GM19452 (cell line): ENCODE data around the gene SSTR4.
"Not testable (repeated sequence)": the region's sequence is repeated elsewhere in the genome, so short reads cannot be mapped to it uniquely, and the experiment has no call there.

Experiments
- ATAC-seq: cut with Tn5 transposase; IDR thresholded peaks from one replicate; pipeline ENCODE4 v1.9.1; 2021; ENCODE audit not compliant: unreplicated experiment

Gene SSTR4, protein sequence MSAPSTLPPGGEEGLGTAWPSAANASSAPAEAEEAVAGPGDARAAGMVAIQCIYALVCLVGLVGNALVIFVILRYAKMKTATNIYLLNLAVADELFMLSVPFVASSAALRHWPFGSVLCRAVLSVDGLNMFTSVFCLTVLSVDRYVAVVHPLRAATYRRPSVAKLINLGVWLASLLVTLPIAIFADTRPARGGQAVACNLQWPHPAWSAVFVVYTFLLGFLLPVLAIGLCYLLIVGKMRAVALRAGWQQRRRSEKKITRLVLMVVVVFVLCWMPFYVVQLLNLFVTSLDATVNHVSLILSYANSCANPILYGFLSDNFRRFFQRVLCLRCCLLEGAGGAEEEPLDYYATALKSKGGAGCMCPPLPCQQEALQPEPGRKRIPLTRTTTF

DNA sequence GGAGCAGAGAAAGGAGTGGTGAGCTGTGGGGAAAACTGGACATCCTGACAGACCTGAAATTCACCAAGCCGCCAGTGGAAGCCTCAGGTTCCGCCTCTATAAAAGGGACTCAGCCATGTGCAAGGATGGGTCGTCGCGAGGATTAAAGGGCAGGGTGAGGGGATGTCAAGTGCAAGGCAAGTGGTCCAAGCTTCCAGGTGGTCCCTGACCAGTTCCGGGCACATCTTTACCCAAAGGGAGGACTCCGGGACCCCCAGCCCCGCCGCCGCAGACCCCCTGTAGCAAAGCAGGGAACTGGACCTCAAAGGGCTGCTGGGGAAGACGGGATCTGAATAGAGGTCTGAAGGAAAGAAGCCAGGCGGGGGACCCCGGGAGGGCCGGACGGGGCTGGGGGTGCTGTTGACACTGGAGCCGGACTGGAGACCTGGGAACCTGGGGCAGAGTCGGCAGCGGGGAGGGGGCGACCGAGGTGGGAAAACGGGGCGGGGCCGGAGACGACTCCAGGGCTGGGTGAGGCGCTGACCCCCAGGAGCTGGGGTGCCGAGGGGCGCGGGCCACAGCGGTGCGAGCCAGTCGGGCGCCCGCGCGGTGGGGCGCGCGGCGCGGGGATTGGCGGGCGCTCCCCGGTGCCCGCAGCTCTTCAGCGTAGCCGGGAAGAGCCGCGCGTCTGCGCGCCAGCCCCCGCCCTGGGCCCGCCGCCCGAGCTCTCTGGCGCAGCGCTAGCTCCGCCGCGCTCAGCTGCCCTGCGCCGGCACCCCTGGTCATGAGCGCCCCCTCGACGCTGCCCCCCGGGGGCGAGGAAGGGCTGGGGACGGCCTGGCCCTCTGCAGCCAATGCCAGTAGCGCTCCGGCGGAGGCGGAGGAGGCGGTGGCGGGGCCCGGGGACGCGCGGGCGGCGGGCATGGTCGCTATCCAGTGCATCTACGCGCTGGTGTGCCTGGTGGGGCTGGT is at the start of gene SSTR4:
SSTR4 (plus strand) TSS at position 592 of the 951 bp plus-strand sequence; CDS start at position 764, 172 bp downstream.
- no peak for ATAC-seq

GRCh38 chr20:22986601-22987000 is 48.5 kb upstream of the SSTR4 start:
- ATAC-seq: no peak

GRCh38 chr20:22991424-22991823 is 43.7 kb upstream of the SSTR4 start:
- not testable (repeated sequence) for ATAC-seq

DNA sequence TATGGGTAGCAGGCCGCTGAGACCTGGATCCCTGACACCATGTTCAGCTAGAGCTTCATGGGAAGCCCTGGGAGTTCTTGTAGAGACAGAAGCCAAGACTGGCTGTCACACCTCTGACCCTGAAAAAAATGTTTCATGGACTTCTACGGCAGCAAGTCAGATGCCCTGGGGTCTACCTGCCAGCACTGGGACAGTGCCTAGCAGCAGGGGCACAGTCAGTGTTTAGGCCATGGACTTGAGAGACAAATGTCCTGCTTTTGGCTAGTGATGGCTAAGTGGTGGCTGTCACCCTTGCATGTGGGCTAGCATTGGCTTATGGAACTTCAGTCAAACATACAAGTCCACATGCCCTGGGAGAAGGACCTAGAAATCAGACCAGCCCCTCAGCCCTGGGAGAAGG is 41.3 kb upstream of the SSTR4 start:
- no peak for ATAC-seq

DNA sequence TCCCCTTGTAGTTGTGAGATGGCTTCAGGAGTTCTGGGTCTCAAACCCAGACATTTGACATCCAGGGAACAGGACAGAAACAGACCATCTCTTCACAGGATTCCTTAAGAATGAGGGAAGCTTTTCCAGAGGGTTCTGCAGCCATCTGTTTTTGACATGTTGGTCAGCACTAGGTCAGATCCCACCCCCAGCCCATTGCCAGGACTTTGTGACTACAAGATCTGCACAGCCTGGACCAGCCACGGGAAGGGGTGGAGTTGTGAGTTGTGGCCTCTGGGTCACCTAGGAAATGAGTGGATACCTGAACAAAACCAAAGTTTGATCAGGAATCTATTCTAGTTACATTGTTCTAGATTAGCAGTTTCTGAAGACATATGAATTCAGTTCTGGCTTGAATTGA is 39.2 kb upstream of the SSTR4 start:
- no peak for ATAC-seq

DNA sequence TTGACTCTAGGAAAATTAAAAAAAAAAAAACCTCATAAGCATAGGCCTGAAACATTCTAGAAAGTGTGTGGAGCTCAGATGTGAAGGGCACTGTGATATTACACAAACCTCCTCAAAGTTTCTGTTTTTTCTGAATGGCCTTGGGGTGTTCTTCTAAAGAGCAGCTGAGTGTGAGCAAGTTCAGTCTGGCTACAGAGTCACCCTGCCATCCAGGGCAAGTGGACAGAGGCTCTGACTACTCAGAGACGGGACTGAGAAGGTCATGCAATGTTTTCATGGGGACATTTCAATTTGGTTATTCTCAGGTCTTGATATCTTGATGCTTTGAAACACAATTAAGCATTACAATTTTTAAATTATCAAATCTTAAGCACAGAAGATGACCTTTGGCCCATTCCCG is 36.6 kb upstream of the SSTR4 start:
- ATAC-seq: no peak

GRCh38 chr20:22999756-23000155 is 35.4 kb upstream of the SSTR4 start:
- no peak for ATAC-seq

DNA sequence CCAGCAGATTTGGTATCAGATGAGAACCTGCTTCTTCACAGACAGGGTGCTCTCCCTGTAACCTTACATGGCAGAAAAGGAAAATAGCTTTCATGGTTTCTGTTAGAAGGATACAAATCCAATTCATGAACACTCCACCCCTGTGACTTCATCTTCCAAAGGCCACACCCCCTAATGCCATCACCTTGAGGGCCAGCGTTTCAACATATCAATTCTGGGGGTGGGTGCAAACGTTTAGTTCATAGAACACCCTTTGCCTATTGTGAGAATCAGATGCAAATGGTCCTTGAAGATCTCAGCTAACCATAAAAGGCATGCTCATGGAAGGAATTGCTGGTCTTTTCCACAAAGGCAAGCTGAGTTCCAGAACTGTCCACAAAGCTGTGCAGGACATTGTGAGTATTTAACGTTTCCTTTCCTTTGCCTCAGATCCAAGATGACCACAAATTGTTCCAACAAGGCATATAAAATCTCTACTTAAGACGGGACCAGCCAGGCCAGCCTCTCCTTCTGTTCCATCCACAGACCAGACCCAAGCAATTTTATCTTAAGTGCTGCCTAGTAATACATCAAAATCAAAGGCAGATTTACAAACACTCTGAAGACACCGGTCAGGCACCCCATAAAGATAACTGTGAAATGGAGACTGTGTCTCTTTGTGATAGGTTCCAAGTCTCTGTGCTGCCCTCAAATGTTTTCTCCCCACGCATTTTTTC is 34.7 kb upstream of the SSTR4 start:
- no peak for ATAC-seq

DNA sequence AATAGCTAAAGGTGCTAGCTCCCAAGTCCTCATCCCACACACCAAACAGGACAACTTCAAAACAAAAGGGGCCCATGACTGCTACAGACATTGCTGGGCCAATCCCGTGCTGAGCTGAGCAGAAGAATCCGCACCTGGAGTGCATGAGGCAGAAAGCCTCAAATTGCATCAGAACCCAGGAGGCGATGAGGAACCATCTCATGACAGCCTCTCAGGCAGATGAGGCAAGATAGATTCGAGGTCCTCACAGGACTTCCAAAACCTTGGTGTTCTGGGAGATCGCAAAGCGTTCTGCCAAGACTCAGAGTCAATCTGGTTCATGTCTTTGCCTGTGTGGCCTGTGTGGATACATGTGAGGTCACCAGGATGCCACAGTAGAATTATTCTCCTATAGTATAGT is 32.8 kb upstream of the SSTR4 start:
- no peak for ATAC-seq

DNA sequence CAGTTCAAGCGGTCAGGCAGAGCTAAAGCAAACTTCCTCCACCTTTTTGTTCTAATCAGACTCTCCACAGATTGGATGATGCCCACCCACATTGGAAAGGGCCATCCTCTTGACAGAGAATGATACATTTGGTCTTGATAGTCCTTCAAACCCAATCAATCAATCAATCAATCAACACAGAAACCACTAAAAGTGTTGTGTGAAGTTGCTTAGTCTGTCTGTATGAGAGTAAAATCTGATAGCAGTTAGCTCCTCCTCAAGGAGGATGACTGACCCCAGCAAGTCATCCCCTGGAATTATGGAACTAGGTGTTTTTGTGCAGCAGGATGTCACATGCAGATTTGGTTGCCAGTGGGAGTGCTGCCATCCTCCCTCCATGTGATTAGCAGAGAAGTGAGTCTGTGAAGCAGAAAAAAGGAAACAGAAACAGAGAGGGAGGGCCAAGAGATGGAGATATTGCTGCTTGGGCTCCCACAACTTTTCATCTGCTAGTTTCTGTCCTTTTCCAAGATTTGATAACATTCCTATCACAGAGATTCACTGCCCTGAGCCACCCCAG is 32.0 kb upstream of the SSTR4 start:
- no peak for ATAC-seq

DNA sequence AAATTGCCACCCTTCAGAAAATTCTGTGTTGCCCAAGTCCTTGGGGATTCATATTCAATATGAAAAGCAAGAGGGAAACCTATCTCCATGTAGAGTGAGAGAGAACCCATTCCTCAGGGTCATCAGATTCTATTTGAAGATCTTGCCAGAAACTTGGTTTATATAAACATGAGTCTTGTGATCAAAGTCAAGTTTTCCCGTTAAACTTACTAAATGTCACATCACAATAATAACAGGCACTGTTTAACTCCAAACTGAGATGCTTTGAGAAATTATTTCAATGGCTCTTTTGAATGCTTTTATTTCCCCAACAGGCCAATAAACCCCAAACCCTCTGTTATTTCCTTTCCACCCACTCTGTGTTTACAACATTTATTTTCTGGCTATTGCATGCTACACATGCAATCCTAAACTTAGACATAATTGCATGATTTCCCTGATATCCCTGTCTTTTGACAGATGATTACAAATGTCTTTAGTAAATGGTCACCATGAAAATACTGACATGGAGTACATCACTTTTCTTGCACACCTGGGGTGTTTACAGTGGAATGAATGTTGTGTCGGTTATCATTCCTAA is 31.1 kb upstream of the SSTR4 start:
- ATAC-seq: no peak

GRCh38 chr20:23005776-23006175 is 29.3 kb upstream of the SSTR4 start:
- no peak for ATAC-seq

GRCh38 chr20:23007462-23007861 is 27.6 kb upstream of the SSTR4 start:
- ATAC-seq: no peak

GRCh38 chr20:23007886-23008655 is 27.0 kb upstream of the SSTR4 start:
- no peak for ATAC-seq

DNA sequence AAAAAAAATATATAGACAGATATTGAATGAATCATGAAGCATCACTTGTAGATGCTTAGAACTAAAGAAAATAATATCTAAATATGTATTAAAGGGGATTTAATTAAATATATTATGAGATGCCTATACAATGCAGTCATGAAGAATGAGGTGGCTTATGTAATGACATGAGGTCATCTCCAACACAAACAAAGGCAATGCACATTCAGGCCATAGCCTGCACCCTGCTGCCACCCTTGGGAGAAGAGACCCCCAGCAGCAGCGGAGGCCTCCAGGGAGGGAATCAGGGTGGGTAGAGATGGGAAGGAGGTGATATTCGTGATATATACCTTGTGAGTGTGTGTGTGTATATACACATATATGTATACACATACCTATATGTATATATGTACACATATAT is 26.4 kb upstream of the SSTR4 start:
- no peak for ATAC-seq

GRCh38 chr20:23009636-23010035 is 25.5 kb upstream of the SSTR4 start:
- ATAC-seq: no peak

DNA sequence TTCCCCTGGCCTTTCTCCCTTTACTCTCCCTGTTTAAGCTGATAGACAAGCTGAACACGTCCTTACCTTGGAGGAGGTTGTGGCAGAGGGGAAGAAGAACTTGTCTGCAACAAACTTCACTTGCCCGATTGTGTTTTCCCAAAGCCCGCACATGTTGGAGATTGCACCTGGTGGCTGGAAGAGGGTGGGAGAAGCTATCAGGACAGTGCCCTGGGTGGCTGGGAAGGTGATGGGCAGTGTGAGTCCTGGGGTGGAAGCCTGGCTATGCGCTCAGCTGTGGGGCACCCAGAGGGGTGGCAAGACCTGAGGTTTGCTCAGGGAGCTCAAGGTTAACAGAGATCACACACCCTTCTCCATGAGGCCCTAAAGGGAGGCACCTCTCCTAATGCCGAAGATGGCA is 25.0 kb upstream of the SSTR4 start:
- ATAC-seq: no peak

DNA sequence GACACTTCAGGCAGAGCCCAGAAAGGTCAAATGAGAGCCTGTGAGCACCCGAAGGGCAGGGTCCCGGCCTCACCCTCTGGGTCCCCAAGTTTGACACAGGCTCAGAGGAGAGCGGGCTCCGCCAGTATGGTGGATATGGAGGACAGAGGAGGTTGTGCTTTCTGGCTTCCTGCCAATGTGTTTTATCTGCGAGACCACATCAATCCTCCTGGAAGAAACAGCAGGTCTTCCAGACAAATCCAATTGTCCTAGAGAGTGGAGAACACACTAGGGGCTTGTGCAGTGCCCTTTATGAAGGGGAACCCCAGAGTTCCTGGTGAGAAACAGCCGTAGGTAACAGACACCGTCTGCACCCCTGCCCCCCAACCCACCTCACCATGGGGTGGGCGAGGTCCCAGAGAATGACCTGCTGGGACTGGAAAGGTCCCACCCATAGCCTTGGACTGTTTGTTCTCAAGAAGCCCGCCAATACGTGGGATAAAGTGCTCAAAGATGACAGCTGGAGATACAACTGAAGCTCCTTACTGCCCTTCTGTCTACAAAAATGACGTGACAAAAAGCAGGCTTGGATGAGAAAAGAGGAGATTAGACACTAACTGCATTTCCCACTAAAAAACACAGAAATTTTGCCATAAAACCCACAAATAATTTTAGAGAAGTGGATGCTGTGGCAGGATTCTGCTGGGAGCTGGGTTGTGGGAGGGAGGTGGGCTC is 23.9 kb upstream of the SSTR4 start:
- ATAC-seq: no peak

GRCh38 chr20:23013429-23013828 is 21.7 kb upstream of the SSTR4 start:
- no peak for ATAC-seq
